Cardiac muscle cell (in vitro differentiated cells and primary cell): ENCODE data around the gene NR5A2. TPM values are rescaled to one million over a fixed set of nuclear protein-coding genes. Genes with fewer than 3 reads are reported as not detected.

Experiments
- DNase-seq, 2 donors: peaks; one replicate each; pipeline versions ENCODE4 v3.0.0 to v3.0.0-alpha.2; 2010 to 2017; ENCODE audit warnings: low read depth in 1 of 2, low spot score in 1 of 2
- H3K27ac ChIP-seq: fragments of 200-600 bp; sonication (generic); 2 replicates; pipeline ENCODE4 v1.5.1; 2016
- H3K27me3 ChIP-seq: fragments of 200-600 bp; sonication (generic); 2 replicates; pipeline ENCODE4 v1.6.0; 2016; ENCODE audit warnings: control low read depth
- H3K36me3 ChIP-seq: fragments of 200-600 bp; sonication (generic); 2 replicates; pipeline ENCODE4 v1.5.1; 2016; ENCODE audit warnings: control low read depth
- H3K4me1 ChIP-seq: fragments of 200-600 bp; sonication (generic); 2 replicates; pipeline ENCODE4 v1.8.1; 2017; ENCODE audit warnings: low read depth, mild to moderate bottlenecking, mixed run types
- H3K4me3 ChIP-seq: fragments of 200-600 bp; sonication (generic); 2 replicates; pipeline ENCODE4 v1.5.1; 2016; ENCODE audit warnings: mild to moderate bottlenecking
- H3K9me3 ChIP-seq: fragments of 200-600 bp; sonication (generic); 2 replicates; pipeline ENCODE4 v1.5.1; 2017; ENCODE audit warnings: low read depth, mild to moderate bottlenecking, control low read depth
- polyA plus RNA-seq: library from polyadenylated mRNA; unstranded; fragments of >200 nt; fragmentation: Nextera tagmentation; extraction: Ambion mirVana; gene quantifications from 2 replicates; pipeline ENCODE4 v1.2.1, GENCODE V29; 2016
- total RNA-seq: library from RNA; depleted of rRNA; stranded (reverse); fragments of >200 nt; gene quantifications from 2 replicates; pipeline ENCODE4 v1.2.3, GENCODE V29; 2016
- TF ChIP-seq, protein P1 (sequence below): IDR thresholded peaks from 2 replicates; pipeline ENCODE4 v1.5.1; 2012; ENCODE audit warnings: low read depth, mild to moderate bottlenecking, low read length

Gene NR5A2
- total and polyA plus RNA-seq, 2 experiments from 2014 or later: 0.15 TPM; not detected in 1

DNA sequence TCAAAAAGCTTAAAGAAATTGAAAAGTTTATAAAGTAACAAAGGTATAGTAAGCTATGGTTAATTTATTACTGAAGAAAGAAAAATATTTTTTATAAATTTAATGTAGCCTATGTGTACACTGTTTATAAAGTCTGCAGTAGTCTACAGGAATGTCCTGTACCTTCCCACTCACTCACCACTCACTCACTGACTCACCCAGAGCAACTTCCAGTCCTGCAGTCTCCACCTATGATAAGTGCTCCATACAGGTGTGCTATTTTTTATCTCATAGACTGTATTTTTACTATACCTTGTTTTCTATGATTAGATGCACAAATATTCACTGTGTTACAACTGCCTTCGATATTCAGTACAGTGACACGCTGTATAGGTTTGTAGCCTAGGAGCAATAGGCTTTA lies 106.6 kb downstream of the NR5A2 start:
- Histone ChIP-seq H3K9me3 (no peaks in the 10 kb centered on the region), H3K4me3 (no peak overlapping the region), H3K27ac (no peak overlapping the region), H3K4me1 (no peaks in the 10 kb centered on the region), H3K27me3 (no peaks in the 10 kb centered on the region), H3K36me3 (no peaks in the 10 kb centered on the region)
- DNase-seq: no peak
- TF ChIP-seq, protein P1, sequence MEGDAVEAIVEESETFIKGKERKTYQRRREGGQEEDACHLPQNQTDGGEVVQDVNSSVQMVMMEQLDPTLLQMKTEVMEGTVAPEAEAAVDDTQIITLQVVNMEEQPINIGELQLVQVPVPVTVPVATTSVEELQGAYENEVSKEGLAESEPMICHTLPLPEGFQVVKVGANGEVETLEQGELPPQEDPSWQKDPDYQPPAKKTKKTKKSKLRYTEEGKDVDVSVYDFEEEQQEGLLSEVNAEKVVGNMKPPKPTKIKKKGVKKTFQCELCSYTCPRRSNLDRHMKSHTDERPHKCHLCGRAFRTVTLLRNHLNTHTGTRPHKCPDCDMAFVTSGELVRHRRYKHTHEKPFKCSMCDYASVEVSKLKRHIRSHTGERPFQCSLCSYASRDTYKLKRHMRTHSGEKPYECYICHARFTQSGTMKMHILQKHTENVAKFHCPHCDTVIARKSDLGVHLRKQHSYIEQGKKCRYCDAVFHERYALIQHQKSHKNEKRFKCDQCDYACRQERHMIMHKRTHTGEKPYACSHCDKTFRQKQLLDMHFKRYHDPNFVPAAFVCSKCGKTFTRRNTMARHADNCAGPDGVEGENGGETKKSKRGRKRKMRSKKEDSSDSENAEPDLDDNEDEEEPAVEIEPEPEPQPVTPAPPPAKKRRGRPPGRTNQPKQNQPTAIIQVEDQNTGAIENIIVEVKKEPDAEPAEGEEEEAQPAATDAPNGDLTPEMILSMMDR: no peak

DNA sequence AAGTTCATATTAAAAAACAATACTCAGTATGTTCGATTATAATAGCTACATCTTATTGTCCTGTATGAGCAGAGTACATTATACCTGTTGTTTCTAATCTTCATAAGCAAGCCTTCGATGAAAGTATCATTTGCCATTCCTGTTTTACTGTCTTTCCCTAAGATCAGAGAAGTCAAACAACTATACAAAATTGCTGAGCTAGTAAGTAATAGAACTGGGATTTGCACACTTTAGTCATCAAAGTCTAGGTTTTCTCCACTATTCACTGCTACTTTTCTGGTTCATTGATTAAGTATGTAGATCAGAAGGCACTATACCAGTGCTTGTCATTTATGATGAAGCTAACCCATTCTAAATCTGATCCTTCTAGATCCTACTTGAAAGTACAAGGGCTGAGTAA lies 108.9 kb downstream of the NR5A2 start:
- TF ChIP-seq, protein P1: no peak
- DNase-seq: no peak
- no peak overlapping the region for H3K4me3 ChIP-seq

DNA sequence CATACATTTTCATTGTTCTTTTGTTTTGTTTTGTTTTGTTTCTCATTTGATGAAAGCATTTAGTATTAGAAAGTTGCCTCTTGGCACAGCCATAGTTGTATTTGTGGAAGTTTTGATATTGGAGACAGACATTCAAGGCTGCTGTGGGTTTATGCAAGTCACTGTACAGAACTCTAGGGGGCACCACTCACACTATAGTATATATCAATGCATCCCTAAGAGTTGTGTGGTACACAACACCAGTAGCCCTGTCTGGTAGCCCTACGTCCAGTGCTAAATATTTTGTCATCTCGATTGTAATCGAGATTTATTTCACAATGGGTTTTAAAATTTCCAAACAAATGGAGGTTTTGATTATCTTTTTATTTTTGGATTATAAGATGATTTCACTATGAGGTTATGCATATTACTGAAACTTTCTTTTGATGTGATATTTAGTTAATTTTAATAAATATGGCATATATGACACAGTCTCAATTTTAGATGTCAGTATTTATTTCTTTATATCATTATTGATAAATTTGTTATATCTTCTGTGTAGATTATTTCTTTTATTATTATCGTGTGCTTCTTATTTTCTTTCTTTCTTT lies 112.2 kb downstream of the NR5A2 start:
- TF ChIP-seq, protein P1: peak; percentile 71
- peak; percentile 53 to 76 for DNase-seq
- H3K9me3 ChIP-seq: no peaks in the 10 kb centered on the region

More for the DNA sequence above, 108.9 kb downstream of the NR5A2 start:
- H3K4me1 ChIP-seq: no peaks in the 10 kb centered on the region
- H3K27ac ChIP-seq: no peak overlapping the region
- H3K36me3 ChIP-seq: no peaks in the 10 kb centered on the region
- no peaks in the 10 kb centered on the region for H3K9me3 ChIP-seq
- H3K27me3 ChIP-seq: no peaks in the 10 kb centered on the region

DNA sequence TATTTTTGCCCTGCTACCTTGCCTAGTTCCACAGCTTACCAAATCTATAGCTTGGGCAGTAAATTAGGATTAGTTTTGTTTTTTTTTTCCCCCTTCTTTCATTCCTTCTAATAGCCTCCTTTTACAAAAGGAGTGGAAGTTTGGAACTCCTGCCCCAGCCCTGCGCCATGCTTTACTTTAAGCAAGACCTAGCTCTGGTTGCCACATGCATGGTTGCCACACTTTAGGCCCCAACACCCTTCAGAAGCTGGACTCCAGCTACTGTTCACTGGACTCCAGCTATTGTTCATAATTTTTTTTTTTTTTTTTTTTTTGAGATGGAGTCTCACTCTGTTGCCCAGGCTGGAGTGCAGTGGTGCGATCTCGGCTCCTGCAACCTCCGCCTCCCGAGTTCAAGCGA lies 115.8 kb downstream of the NR5A2 start:
- no peak for DNase-seq
- TF ChIP-seq, protein P1: no peak
- Histone ChIP-seq H3K4me3 (no peak overlapping the region), H3K9me3 (no peaks in the 10 kb centered on the region), H3K36me3 (no peaks in the 10 kb centered on the region), H3K27me3 (no peaks in the 10 kb centered on the region), H3K27ac (no peak overlapping the region), H3K4me1 (no peaks in the 10 kb centered on the region)

More for the DNA sequence above, 112.2 kb downstream of the NR5A2 start:
- Histone ChIP-seq H3K4me1 (no peaks in the 10 kb centered on the region), H3K27ac (no peak overlapping the region), H3K4me3 (no peak overlapping the region), H3K27me3 (no peaks in the 10 kb centered on the region), H3K36me3 (no peaks in the 10 kb centered on the region)

DNA sequence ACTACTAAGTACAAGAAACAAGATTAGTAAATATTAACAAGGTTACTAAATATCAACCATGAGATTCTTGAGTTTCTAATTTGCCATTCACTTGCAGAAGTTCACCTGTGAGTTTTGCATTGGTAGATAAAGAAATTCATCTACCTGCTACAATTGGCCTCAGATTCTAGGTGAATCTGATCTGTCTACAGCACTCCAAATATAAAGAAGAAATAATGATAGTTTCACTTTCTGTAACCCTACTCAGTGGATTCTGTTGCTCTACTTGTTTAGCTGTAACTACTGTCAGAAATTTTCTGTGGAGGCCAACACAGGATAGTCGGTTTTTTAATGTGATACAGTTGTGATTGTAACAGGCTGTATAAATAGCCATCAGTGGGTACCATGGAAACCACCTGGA lies 118.6 kb downstream of the NR5A2 start:
- no peak overlapping the region for H3K27ac ChIP-seq
- TF ChIP-seq, protein P1: no peak
- DNase-seq: no peak
- H3K36me3 ChIP-seq: no peaks in the 10 kb centered on the region
- no peak overlapping the region for H3K4me3 ChIP-seq
- no peaks in the 10 kb centered on the region for H3K27me3 ChIP-seq
- no peaks in the 10 kb centered on the region for H3K9me3 ChIP-seq
- no peaks in the 10 kb centered on the region for H3K4me1 ChIP-seq

DNA sequence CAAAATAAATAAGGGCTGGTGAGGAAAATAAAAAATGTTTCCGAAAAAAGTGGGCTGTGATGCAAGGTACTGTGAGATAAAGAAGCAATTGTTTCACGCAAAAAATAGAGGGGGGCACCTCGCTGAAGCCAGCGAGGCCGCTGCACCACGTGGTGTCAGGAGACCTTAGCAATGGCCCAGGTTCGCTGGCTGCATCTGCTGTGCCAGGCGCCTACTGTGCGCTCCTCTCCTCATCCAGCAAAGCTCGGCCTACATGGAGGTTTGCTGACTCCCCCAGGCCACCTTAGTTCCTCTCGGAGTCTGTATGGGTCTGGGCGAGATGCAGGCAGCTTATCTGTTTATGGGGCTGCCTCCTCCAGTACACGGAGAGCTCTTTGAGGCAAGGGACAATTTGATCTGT lies 119.6 kb downstream of the NR5A2 start:
- Histone ChIP-seq H3K27me3 (no peaks in the 10 kb centered on the region), H3K36me3 (no peaks in the 10 kb centered on the region), H3K27ac (no peak overlapping the region), H3K4me1 (no peaks in the 10 kb centered on the region), H3K4me3 (no peak overlapping the region), H3K9me3 (no peaks in the 10 kb centered on the region)
- DNase-seq: no peak
- TF ChIP-seq, protein P1: no peak
